Vagina (tissue), 2 donors: ENCODE data around the gene ENOX1. TPM values are rescaled to one million over a fixed set of nuclear protein-coding genes. Genes with fewer than 3 reads are reported as not detected.

ENCODE experiments used
- DNase-seq, 2 donors: peaks; one replicate each; pipeline ENCODE4 v3.0.0-alpha.2; 2017; ENCODE audit errors: extremely low spot score in 2 of 2
- H3K27ac ChIP-seq: fragments of 200-600 bp; sonication (generic); one replicate; pipeline ENCODE4 v1.5.1; 2019
- H3K27me3 ChIP-seq: fragments of 200-600 bp; sonication (generic); one replicate; pipeline ENCODE4 v1.5.1; 2019
- H3K36me3 ChIP-seq, 2 donors: fragments of 200-600 bp; sonication (generic); one replicate each; pipeline ENCODE4 v1.5.1; 2017 to 2019
- H3K4me1 ChIP-seq: fragments of 200-600 bp; sonication (generic); one replicate; pipeline ENCODE4 v1.5.1; 2019
- H3K4me3 ChIP-seq, 2 donors: fragments of 200-600 bp; sonication (generic); 1 replicate in 1 of 2; 2 replicates in 1 of 2; pipeline ENCODE4 v1.5.1; 2016 to 2019
- H3K9me3 ChIP-seq: fragments of 200-600 bp; sonication (generic); one replicate; pipeline ENCODE4 v1.5.1; 2019
- CTCF ChIP-seq, 3 experiments: fragments of 450-650 bp in 2 of 3; fragments of 200-600 bp in 1 of 3; sonication (generic) in 1 of 3; IDR thresholded peaks; one replicate each; pipeline ENCODE4 v1.5.1; 2017 to 2019; ENCODE audit warnings: antibody characterized with exemption in 3 of 3, mild to moderate bottlenecking in 2 of 3, moderate library complexity in 2 of 3
- POLR2A ChIP-seq, 2 donors: fragments of 450-650 bp; IDR thresholded peaks; one replicate each; pipeline ENCODE4 v1.6.1; 2017; ENCODE audit warnings: antibody characterized with exemption in 2 of 2, mild to moderate bottlenecking in 2 of 2, moderate library complexity in 2 of 2
- POLR2AphosphoS5 ChIP-seq, 2 donors: sonication (generic); formaldehyde crosslinking; IDR thresholded peaks; one replicate each; pipeline ENCODE4 v1.9.0; 2017; ENCODE audit warnings: antibody characterized with exemption in 2 of 2, mild to moderate bottlenecking in 2 of 2, low read depth in 1 of 2; ENCODE audit not compliant: insufficient read depth in 1 of 2
- intact Hi-C: fragments of 100-400 bp; cut with DNase I; formaldehyde crosslinking; loops from one replicate; pipeline ENCODE4 v1.15.1; 2023
- total RNA-seq: library from RNA; depleted of rRNA; stranded (reverse); fragments of >200 nt; gene quantifications from one replicate; pipeline ENCODE4 v1.2.3, GENCODE V29; 2016

ENOX1 gene
- total RNA-seq, 1 donor from 2014 or later: 2.7 TPM

- H3K27me3 ChIP-seq: no peaks in the 10 kb centered on the region
These were observed 299.3 kb downstream of the ENOX1 start for GRCh38 chr13:43487461-43487860.

GRCh38 chr13:43484432-43485225, 302.1 kb downstream of the ENOX1 start:
- intact Hi-C loops: no loop called here
- no peaks in the 10 kb centered on the region for H3K27me3 ChIP-seq
- DNase-seq: no peak
- no peaks in the 10 kb centered on the region for H3K4me1 ChIP-seq
- no peak for TF ChIP-seq POLR2AphosphoS5 (IDR thresholded peaks at IDR 0.05; ENCODE audit: insufficient read depth in 1 of 2, low read depth in 1 of 2)
- no peak for TF ChIP-seq POLR2A (IDR thresholded peaks at IDR 0.05)
- no peak for TF ChIP-seq CTCF (IDR thresholded peaks at IDR 0.05)
- no peak overlapping the region for H3K27ac ChIP-seq
- no peak overlapping the region for H3K4me3 ChIP-seq
- no peaks in the 10 kb centered on the region for H3K9me3 ChIP-seq
- no peaks in the 10 kb centered on the region for H3K36me3 ChIP-seq

More at GRCh38 chr13:43487461-43487860, 299.3 kb downstream of the ENOX1 start:
- Histone ChIP-seq H3K36me3 (no peaks in the 10 kb centered on the region), H3K4me3 (no peak overlapping the region), H3K4me1 (no peaks in the 10 kb centered on the region), H3K27ac (no peak overlapping the region), H3K9me3 (no peaks in the 10 kb centered on the region)
- no peak for DNase-seq
- intact Hi-C loops: no loop called here
- TF ChIP-seq CTCF (IDR thresholded peaks at IDR 0.05) (no peak), POLR2A (IDR thresholded peaks at IDR 0.05) (no peak), POLR2AphosphoS5 (IDR thresholded peaks at IDR 0.05; ENCODE audit: insufficient read depth in 1 of 2, low read depth in 1 of 2) (no peak)

- H3K27me3 ChIP-seq: no peaks in the 10 kb centered on the region
- intact Hi-C loops: no loop called here
- H3K9me3 ChIP-seq: no peaks in the 10 kb centered on the region
- TF ChIP-seq POLR2AphosphoS5 (IDR thresholded peaks at IDR 0.05; ENCODE audit: insufficient read depth in 1 of 2, low read depth in 1 of 2) (no peak), POLR2A (IDR thresholded peaks at IDR 0.05) (no peak), CTCF (IDR thresholded peaks at IDR 0.05) (no peak)
- no peaks in the 10 kb centered on the region for H3K36me3 ChIP-seq
- H3K27ac ChIP-seq: no peak overlapping the region
- no peaks in the 10 kb centered on the region for H3K4me1 ChIP-seq
- H3K4me3 ChIP-seq: no peak overlapping the region
- DNase-seq: no peak
These were observed 302.8 kb downstream of the ENOX1 start for GRCh38 chr13:43483930-43484329.

- no peaks in the 10 kb centered on the region for H3K27me3 ChIP-seq
- H3K4me3 ChIP-seq: no peak overlapping the region
- H3K4me1 ChIP-seq: no peaks in the 10 kb centered on the region
- no peaks in the 10 kb centered on the region for H3K9me3 ChIP-seq
- TF ChIP-seq CTCF (IDR thresholded peaks at IDR 0.05) (no peak), POLR2A (IDR thresholded peaks at IDR 0.05) (no peak), POLR2AphosphoS5 (IDR thresholded peaks at IDR 0.05; ENCODE audit: insufficient read depth in 1 of 2, low read depth in 1 of 2) (no peak)
- no peak overlapping the region for H3K27ac ChIP-seq
- H3K36me3 ChIP-seq: no peaks in the 10 kb centered on the region
- intact Hi-C loops: no loop called here
- no peak for DNase-seq
These were observed 304.1 kb downstream of the ENOX1 start for GRCh38 chr13:43482641-43483040.

GRCh38 chr13:43482026-43482425, 304.7 kb downstream of the ENOX1 start:
- intact Hi-C loops: no loop called here
- Histone ChIP-seq H3K4me3 (no peak overlapping the region), H3K9me3 (no peaks in the 10 kb centered on the region), H3K36me3 (no peaks in the 10 kb centered on the region), H3K4me1 (no peaks in the 10 kb centered on the region), H3K27ac (no peak overlapping the region), H3K27me3 (no peaks in the 10 kb centered on the region)
- no peak for DNase-seq
- TF ChIP-seq CTCF (IDR thresholded peaks at IDR 0.05) (no peak), POLR2A (IDR thresholded peaks at IDR 0.05) (no peak), POLR2AphosphoS5 (IDR thresholded peaks at IDR 0.05; ENCODE audit: insufficient read depth in 1 of 2, low read depth in 1 of 2) (no peak)
